HepG2 (cell line): Measurements from ENCODE around the gene HMCN2. TPM values are rescaled to one million over a fixed set of nuclear protein-coding genes. Genes with fewer than 3 reads are reported as not detected.

Source experiments
- BHLHE40 ChIP-seq: IDR thresholded peaks from 2 replicates; pipeline ENCODE4 v1.6.1; 2011; ENCODE audit warnings: low read length, improper control_type of control experiment
- BORCS8-MEF2B ChIP-seq: sonication (generic); formaldehyde crosslinking; IDR thresholded peaks from 2 replicates; pipeline ENCODE4 v1.8.0; 2022; ENCODE audit warnings: mild to moderate bottlenecking, missing genetic modification reagents
- DNMT1 ChIP-seq: sonication (generic); formaldehyde crosslinking; IDR thresholded peaks from 2 replicates; pipeline ENCODE4 v1.5.1; 2020; ENCODE audit warnings: mild to moderate bottlenecking, missing genetic modification reagents
- GZF1 ChIP-seq: sonication (generic); formaldehyde crosslinking; IDR thresholded peaks from 2 replicates; pipeline ENCODE4 v1.5.1; 2020; ENCODE audit warnings: mild to moderate bottlenecking, missing genetic modification reagents
- HNF1A ChIP-seq, 2 experiments: sonication (generic) in 1 of 2; formaldehyde crosslinking in 1 of 2; IDR thresholded peaks; 2 replicates each; pipeline versions ENCODE4 v1.4.0 to v1.6.1; 2016 to 2020; ENCODE audit warnings: borderline replicate concordance in 1 of 2, low read depth in 1 of 2, mild to moderate bottlenecking in 1 of 2, missing genetic modification reagents in 1 of 2
- NR3C1 ChIP-seq: sonication (generic); formaldehyde crosslinking; IDR thresholded peaks from 2 replicates; pipeline ENCODE4 v1.4.0; 2020; ENCODE audit warnings: missing genetic modification reagents
- SOX5 ChIP-seq: IDR thresholded peaks from 2 replicates; pipeline ENCODE4 v1.6.1; 2016; ENCODE audit warnings: borderline replicate concordance
- STAG1 ChIP-seq: sonication (generic); formaldehyde crosslinking; IDR thresholded peaks from 2 replicates; pipeline ENCODE4 v1.4.0; 2020; ENCODE audit warnings: missing genetic modification reagents
- ZFAT ChIP-seq: sonication (generic); formaldehyde crosslinking; conservative IDR thresholded peaks from 2 replicates; pipeline ENCODE4 v1.8.1; 2023; ENCODE audit warnings: missing genetic modification reagents, inconsistent platforms
- ZNF34 ChIP-seq: sonication (generic); formaldehyde crosslinking; IDR thresholded peaks from 2 replicates; pipeline ENCODE4 v1.4.0; 2020; ENCODE audit warnings: mild to moderate bottlenecking, missing genetic modification reagents, borderline replicate concordance
- ZNF362 ChIP-seq: sonication (generic); formaldehyde crosslinking; IDR thresholded peaks from 2 replicates; pipeline ENCODE4 v1.4.0; 2020; ENCODE audit warnings: missing genetic modification reagents, mild to moderate bottlenecking, borderline replicate concordance
- ZNF652 ChIP-seq: IDR thresholded peaks from 2 replicates; pipeline ENCODE4 v1.6.1; 2016; ENCODE audit warnings: low read depth, borderline replicate concordance
- ZNF710 ChIP-seq: sonication (generic); formaldehyde crosslinking; IDR thresholded peaks from 2 replicates; pipeline ENCODE4 v1.5.0; 2020; ENCODE audit warnings: mild to moderate bottlenecking, missing genetic modification reagents, borderline replicate concordance
- ZNF775 ChIP-seq: sonication (generic); formaldehyde crosslinking; IDR thresholded peaks from 2 replicates; pipeline ENCODE4 v1.4.0; 2020; ENCODE audit warnings: missing genetic modification reagents, mild to moderate bottlenecking, moderate library complexity, borderline replicate concordance
- ZSCAN21 ChIP-seq: sonication (generic); formaldehyde crosslinking; IDR thresholded peaks from 2 replicates; pipeline ENCODE4 v1.8.0; 2022; ENCODE audit warnings: mild to moderate bottlenecking, missing genetic modification reagents, moderate library complexity, borderline replicate concordance
- polyA plus RNA-seq, 8 experiments: library from polyadenylated mRNA; depleted of rRNA in 3 of 8; stranded (reverse) in 7 of 8; unstranded in 1 of 8; fragments of >200 nt; fragmentation: Illumina TruSeq in 4 of 8; extraction: Trizol in 4 of 8; gene quantifications; 2 replicates each; pipeline versions ENCODE4 v1.2.1 to v1.2.3, GENCODE V29; 2011 to 2016; ENCODE audit warnings: low read depth in 4 of 8, missing spikeins in 1 of 8, mixed read lengths in 1 of 8; ENCODE audit not compliant: insufficient read depth in 1 of 8
- total RNA-seq, 5 experiments: library from RNA; depleted of rRNA; stranded (reverse); fragments of >200 nt; fragmentation: Illumina TruSeq; extraction: Trizol; gene quantifications; 2 replicates each; pipeline ENCODE4 v1.2.3, GENCODE V29; 2016; ENCODE audit warnings: low read depth in 1 of 5
- TF ChIP-seq, protein P1 (sequence below): sonication (generic); formaldehyde crosslinking; IDR thresholded peaks from 2 replicates; pipeline ENCODE4 v1.9.0; 2022; ENCODE audit warnings: low read depth, missing genetic modification reagents
- TF ChIP-seq, protein P2 (sequence below): sonication (generic); formaldehyde crosslinking; IDR thresholded peaks from 2 replicates; pipeline ENCODE4 v1.5.1; 2020; ENCODE audit warnings: mild to moderate bottlenecking, missing genetic modification reagents, borderline replicate concordance

Gene HMCN2
- total and polyA plus RNA-seq, 2 of the 13 experiments (the other 11 are each of a cell fraction or from before 2014, with no cell fraction given): 0.09 TPM; not detected in 1

GRCh38 chr9:130243015-130243881 lies 22.3 kb upstream of the HMCN2 start (continued):
- TF ChIP-seq, protein P1, sequence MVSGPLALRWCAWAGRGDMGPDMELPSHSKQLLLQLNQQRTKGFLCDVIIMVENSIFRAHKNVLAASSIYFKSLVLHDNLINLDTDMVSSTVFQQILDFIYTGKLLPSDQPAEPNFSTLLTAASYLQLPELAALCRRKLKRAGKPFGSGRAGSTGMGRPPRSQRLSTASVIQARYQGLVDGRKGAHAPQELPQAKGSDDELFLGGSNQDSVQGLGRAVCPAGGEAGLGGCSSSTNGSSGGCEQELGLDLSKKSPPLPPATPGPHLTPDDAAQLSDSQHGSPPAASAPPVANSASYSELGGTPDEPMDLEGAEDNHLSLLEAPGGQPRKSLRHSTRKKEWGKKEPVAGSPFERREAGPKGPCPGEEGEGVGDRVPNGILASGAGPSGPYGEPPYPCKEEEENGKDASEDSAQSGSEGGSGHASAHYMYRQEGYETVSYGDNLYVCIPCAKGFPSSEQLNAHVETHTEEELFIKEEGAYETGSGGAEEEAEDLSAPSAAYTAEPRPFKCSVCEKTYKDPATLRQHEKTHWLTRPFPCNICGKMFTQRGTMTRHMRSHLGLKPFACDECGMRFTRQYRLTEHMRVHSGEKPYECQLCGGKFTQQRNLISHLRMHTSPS: no peak
- TF ChIP-seq, protein P2, sequence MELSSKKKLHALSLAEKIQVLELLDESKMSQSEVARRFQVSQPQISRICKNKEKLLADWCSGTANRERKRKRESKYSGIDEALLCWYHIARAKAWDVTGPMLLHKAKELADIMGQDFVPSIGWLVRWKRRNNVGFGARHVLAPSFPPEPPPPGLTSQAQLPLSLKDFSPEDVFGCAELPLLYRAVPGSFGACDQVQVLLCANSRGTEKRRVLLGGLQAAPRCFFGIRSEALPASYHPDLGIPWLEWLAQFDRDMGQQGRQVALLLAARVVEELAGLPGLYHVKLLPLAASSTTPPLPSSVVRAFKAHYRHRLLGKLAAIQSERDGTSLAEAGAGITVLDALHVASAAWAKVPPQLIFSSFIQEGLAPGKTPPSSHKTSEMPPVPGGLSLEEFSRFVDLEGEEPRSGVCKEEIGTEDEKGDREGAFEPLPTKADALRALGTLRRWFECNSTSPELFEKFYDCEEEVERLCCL (CRISPR knock-in tag): no peak
- TF ChIP-seq ZNF775 (CRISPR knock-in tag) (no peak), ZNF34 (CRISPR knock-in tag) (no peak), ZSCAN21 (CRISPR knock-in tag) (peak; percentile 85; the same call in 1 of the 2 replicates), ZNF652 (CRISPR knock-in tag) (no peak), HNF1A (IDR thresholded peaks at IDR 0.05; ENCODE audit: low read depth) (no peak), HNF1A (CRISPR knock-in tag; IDR thresholded peaks at IDR 0.05; ENCODE audit: borderline replicate concordance) (no peak), NR3C1 (CRISPR knock-in tag) (no peak), ZNF710 (CRISPR knock-in tag) (no peak), BHLHE40 (peak; percentile 9; the same call in 1 of the 2 replicates), ZNF362 (CRISPR knock-in tag) (no peak), ZFAT (no peak), DNMT1 (CRISPR knock-in tag) (no peak), BORCS8-MEF2B (no peak), SOX5 (CRISPR knock-in tag) (peak; percentile 16; the same call in 1 of the 2 replicates), STAG1 (CRISPR knock-in tag) (peak; percentile 72), GZF1 (CRISPR knock-in tag) (no peak)
